HG03521 (cell line): ENCODE results near the gene TBC1D7.

Source experiments
- ATAC-seq: cut with Tn5 transposase; IDR thresholded peaks from one replicate; pipeline ENCODE4 v1.9.1; 2021; ENCODE audit warnings: mild to moderate bottlenecking, moderate library complexity; ENCODE audit not compliant: unreplicated experiment

TBC1D7 gene

DNA sequence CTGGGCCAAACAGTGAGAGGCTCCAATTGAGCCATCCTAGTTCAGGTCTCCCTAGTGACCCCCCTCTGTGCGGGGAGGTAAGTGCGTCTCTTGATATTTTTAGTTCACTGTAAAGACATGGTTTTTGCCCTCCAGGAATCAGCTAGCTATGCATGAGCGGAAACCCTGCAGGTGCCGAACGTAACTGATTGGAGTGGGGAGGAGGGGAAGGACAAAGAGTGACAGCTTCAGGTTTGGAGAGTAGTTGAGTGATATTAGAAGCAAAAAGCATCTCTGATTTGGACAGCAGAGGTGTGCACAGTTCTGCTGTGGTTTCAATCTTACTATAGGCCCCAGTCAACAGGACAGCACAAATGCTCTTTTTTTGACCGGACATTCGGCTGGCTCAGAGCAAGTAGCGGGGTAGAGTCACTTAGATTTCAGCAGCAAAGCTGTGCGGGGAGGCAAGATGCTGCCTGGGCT is 31.8 kb downstream of the TBC1D7 start:
- ATAC-seq = no peak

- no peak for ATAC-seq
Measured at GRCh38 chr6:13295576-13295975, 32.8 kb downstream of the TBC1D7 start.

DNA sequence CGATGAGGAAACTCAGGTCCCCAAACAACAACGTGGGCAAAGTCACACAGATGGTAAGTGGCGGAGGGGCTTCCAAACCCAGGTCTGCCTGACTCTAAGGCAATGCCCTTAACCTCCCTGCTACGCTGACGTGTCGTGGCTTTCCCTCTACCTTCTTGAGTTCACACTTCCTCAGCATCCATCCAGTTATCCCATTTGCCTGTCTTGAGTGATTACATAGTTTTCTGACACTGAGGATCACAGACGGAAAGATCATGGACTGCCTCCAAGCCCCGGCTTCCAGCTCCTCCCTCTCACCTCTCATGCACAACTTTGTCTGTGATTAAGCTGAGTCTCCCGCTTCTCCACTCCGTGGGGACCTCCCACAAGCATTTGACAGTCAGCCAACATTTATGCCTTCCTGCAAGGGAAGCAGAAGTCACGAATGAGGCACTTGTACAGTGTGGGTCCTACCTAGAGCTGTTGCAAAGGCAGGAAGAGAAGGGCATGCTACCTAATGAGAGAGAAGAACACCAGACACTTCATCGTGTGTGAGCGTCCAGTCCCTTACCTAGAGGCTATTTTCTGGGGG is 33.8 kb downstream of the TBC1D7 start:
- no peak for ATAC-seq

- no peak for ATAC-seq
Measured at GRCh38 chr6:13292774-13293173, 35.6 kb downstream of the TBC1D7 start.

- no peak for ATAC-seq
Measured at GRCh38 chr6:13290335-13290734, 38.0 kb downstream of the TBC1D7 start.

DNA sequence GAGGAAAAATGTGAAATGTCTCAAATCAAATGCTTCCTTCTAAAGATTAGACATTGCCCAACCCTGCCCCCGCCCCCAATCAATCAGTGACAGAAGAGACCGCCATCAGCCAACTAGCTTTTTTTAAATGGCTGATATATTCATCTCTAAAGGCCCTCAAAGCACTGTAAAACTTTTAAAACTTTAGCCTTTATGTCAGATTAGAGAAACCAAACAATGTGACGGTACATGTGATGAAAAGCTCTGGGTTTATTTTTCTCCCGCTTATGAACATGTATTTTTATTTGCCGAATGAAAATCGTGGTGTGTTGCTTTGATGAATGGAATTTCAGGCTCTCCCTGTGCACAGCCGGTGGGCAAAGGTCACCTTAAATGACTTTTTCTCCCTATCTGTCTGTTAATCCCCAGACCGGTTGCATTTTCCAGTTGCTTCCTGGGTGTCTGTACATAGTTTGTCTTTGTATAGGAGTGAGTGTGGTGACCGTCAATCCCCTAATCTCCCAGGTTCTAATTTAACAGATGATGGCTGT is 38.5 kb downstream of the TBC1D7 start:
- ATAC-seq = no peak

DNA sequence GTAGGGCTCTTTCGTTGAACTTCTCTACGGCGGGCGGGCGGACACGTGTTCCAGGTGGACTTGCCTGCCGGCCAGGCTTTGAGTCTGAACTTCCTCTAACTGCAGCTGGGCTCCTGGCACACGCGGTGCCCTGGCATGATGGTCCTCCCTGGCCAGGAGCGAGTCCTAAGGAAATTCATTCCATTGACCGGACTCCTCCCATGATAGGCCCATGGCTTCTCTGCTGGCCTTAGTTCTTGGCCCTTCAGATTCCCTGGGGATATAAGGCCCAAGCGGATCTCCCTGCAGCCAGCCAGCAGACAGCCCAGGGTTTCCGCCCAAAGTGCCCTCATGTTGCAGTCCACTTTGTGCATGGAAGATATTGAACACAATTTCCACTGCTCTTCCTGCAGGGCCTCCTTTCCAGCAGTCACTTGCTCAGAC is 39.4 kb downstream of the TBC1D7 start:
- no peak for ATAC-seq

DNA sequence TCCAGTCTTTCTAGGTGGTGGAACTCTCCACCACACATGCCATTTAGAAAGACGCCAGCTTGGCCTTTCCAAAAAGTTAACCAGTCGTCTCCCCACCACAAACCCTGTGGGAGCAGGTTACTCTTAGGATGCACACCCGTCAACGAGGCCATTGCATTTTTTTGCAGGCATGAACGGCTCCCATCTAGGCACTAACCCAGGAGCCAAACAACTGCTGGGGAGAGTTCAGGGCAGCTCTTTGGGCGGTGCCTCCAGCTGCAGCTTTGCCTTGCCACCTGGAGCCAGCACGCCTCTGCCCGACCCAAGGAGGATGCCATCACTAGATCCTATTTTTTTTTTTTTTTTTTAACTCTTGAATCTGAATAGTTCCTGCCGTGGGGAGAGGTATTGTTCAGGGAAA is 39.9 kb downstream of the TBC1D7 start:
- no peak for ATAC-seq

GRCh38 chr6:13287104-13287503 is 41.2 kb downstream of the TBC1D7 start:
- ATAC-seq = no peak

- peak; percentile 43 for ATAC-seq
Measured at GRCh38 chr6:13286181-13286580, 42.2 kb downstream of the TBC1D7 start.

DNA sequence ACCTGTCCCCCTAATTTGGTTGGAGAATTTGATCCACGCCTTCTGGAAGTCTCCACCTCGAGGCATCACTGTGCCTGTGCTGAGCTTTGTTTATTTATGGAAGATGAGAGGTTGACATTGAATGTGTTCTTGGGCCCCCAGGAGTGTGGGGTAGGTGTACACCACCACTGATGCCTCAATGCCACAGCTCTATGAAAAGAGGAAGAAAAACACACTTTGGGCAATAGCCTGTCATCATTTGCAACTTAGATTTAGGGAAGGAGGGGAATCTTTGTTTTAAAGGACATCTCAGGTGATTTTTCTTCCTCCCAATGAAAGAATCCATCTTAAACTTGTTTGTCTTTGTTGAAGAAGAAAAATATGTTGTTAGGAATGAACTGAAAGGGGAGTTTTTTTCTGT is 42.6 kb downstream of the TBC1D7 start:
- ATAC-seq = no peak

DNA sequence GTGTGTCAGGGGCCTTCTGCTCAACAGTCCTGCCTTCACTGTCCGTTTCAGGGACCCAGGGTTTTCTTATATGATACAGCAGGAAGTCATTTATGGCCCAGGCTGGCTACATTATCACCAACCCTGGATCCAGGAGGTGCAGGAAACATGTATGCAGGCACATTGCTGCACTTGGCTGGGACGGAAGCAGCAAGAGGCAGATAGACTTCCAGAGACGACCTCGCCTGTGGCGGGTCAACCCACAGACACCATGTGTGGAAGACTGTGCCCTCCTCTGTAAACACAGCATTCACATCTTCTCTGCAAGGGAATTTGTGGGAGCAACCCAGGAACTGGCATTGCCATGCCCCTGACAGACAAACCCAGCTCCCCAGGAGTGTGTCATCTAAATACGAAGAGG is 43.7 kb downstream of the TBC1D7 start:
- no peak for ATAC-seq

- ATAC-seq = no peak
Measured at GRCh38 chr6:13283331-13283730, 45.0 kb downstream of the TBC1D7 start.

DNA sequence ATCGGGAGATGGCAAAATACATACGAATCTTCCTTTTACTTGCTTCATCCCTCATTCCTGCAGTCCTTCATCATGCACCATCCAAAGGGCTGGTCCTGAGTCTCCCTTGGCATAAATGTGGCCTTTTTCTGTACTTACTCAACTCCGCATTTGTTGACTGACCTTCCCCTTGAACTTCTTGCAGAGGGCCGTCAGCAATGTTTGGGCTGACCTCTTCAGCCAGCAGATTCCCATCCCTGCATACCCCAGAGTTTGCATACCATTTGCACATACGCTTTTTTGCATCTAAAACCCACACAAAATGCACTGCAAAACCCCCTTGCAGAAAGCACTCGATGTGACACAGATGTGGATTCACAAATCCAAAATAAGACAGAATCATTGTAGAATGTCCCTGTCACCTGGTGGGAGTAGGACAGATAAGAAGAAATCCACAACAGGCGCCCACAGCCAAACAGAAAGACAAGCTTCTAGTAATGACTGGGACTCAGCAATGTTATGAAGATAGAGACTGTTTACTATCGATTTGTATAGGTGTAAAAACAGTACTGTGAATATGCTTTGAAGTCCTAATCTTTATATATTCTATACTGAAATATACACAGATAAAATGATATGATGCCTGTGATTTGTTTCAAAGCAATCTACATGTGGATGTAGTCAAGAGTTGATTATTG is 45.8 kb downstream of the TBC1D7 start:
- ATAC-seq = no peak

DNA sequence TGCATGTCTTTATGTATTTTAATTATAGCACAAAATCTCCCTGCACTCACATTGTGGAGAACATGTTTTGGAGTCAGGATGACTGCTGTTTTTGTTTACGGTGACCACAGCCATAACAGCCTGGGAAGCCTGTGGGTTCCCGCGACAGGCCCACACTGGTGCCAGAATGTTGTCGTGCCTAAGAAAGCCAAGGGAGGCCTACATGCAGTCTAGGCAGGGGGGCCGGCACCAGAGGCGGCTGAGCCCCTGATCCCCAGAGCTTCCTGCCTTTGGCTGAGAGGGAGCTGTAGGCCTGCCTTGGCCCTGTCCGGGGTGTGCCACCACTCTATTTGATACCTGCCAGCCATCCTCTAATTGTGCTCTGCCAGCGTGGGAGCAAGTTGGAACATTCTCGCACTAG is 46.7 kb downstream of the TBC1D7 start:
- ATAC-seq = no peak

DNA sequence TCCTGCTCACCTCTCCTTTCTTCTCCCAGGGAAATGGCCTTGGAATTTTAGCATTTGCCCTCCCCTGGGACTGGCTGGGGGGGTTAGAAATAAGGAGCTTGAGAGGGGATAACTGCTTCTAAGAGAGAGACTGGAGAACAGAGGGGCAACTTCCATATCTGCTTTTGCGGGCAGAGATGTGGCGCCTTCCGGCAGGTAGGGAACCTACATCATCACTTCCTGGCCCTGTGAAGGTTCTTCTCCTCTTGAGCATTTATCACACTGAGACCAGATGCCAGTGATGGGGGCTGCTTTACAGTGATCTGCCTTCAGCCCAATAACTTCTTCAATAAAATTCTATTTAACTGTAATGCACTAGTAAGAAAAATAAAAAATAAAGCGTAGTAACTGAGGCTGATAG is 48.1 kb downstream of the TBC1D7 start:
- ATAC-seq = no peak

DNA sequence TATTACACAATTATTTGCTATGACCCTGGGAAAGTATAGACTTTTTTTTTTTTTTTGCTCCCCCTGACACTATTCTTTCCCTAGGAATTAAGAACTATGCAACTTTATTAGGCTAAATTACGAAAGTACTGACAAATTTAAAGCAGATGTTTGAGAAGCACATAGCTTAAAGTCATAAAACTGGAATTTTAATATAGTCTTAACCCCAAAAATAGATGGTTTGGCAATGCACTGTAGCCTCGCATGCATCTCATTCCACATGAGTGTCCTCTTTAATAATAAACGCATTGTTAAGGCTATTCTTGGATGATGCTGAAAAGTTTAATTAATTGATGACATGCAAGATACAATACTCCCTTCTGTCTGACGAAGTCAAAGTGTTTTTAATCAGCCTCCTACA is 49.3 kb downstream of the TBC1D7 start:
- no peak for ATAC-seq

- ATAC-seq = no peak
Measured at GRCh38 chr6:13278164-13278563, 50.2 kb downstream of the TBC1D7 start.

- no peak for ATAC-seq
Measured at GRCh38 chr6:13277231-13277630, 51.1 kb downstream of the TBC1D7 start.

DNA sequence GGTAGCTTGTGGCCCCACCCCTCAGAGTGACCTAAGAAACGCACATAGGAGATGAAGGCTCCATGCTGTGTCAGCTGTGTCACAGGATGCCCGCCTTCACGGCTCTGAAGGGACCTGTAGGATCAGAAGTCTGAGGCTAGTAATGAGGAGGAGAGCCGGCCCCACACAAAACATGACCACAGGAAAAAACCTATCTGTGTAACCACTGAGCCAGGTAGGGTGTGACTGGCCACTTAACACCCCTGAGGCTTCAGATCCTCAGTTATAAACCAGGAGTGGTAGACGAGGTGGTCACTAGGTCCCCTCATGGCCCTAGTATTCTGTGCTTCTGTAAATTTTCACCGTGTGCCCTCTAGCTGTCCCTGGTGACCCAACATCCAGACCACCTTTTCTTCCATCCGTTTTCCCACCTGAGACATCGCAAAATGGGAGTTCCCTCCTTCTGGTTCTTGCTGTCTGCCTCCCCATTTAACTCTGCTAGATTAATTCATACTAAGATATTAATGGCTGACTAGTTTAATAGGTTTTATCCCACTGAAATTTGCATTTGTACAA is 52.8 kb downstream of the TBC1D7 start:
- no peak for ATAC-seq

- no peak for ATAC-seq
Measured at GRCh38 chr6:13274707-13275434, 53.5 kb downstream of the TBC1D7 start.
